K562 (cell line): Measurements from ENCODE around the gene TFCP2L1. TPM values are rescaled to one million over a fixed set of nuclear protein-coding genes. Genes with fewer than 3 reads are reported as not detected.

ENCODE experiments used
- ATAC-seq: fragments of 200-7000 bp; cut with Tn5 transposase; 3 replicates; pipeline ENCODE4 v1.9.1; 2020; ENCODE audit warnings: moderate library complexity
- BruUV-seq: library from RNA; stranded (reverse); fragments of 400-500 nt; replicated peaks from 2 replicates; lab custom pipeline; 2021; lab: Mats Ljungman, UMichigan
- CTCF ChIA-PET: fragments of 300-600 bp; formaldehyde crosslinking; extraction: SDS; loops from one replicate; lab custom pipeline; 2021; ENCODE audit warnings: low intra/inter-chr PET ratio; lab: Yijun Ruan, JAX
- POLR2A ChIA-PET: fragments of 300-600, 350-650 bp; sonication (Branson Sonifier 250); formaldehyde crosslinking; extraction: SDS; loops from one replicate; lab custom pipeline; 2021; ENCODE audit warnings: antibody characterized with exemption, inconsistent platforms; lab: Yijun Ruan, JAX
- DNase-seq, 4 experiments: peaks; one replicate each; pipeline versions ENCODE4 v3.0.0 to v3.0.0-alpha.2; 2011 to 2018; ENCODE audit warnings: low spot score in 3 of 4, mixed read lengths in 3 of 4; ENCODE audit errors: extremely low read depth in 1 of 4
- FAIRE-seq: peaks from 2 replicates; lab custom pipeline; 2011; peaks lifted over from hg19 to GRCh38; lab: Jason Lieb, UNC
- H2AFZ ChIP-seq: 2 replicates; pipeline ENCODE4 v1.6.0; 2011; ENCODE audit warnings: low read depth, low read length, control low read depth, inconsistent platforms
- H3K27ac ChIP-seq: fragments of 200-600 bp; 3 replicates; pipeline ENCODE4 v1.8.0; 2011; ENCODE audit warnings: low read depth, mild to moderate bottlenecking, control low read depth, inconsistent platforms, low read length, moderate library complexity, mixed read lengths; ENCODE audit errors: extremely low read depth
- H3K27me3 ChIP-seq, 2 experiments: fragments of 300-600 bp in 1 of 2; 2 replicates in 1 of 2; 3 replicates in 1 of 2; pipeline versions ENCODE4 v1.6.0 to v1.8.0; 2011; ENCODE audit warnings: inconsistent platforms in 2 of 2, low read length in 2 of 2, mild to moderate bottlenecking in 1 of 2, mixed read lengths in 1 of 2, moderate library complexity in 1 of 2; ENCODE audit not compliant: control insufficient read depth in 2 of 2, insufficient read depth in 2 of 2
- H3K36me3 ChIP-seq: fragments of 300-600 bp; 3 replicates; pipeline ENCODE4 v1.8.0; 2011; ENCODE audit warnings: mild to moderate bottlenecking, low read length, inconsistent platforms; ENCODE audit not compliant: control insufficient read depth, insufficient read depth
- H3K4me1 ChIP-seq, 2 experiments: fragments of 200-600 bp in 1 of 2; replicated peaks in 1 of 2; 2 replicates in 1 of 2; 3 replicates in 1 of 2; pipeline versions ENCODE4 v1.5.1 to v1.8.0; 2011; ENCODE audit warnings: inconsistent platforms in 2 of 2, low read length in 2 of 2, mild to moderate bottlenecking in 1 of 2, mixed read lengths in 1 of 2, moderate library complexity in 1 of 2; ENCODE audit not compliant: control insufficient read depth in 2 of 2, insufficient read depth in 2 of 2
- H3K4me2 ChIP-seq: 2 replicates; pipeline ENCODE4 v1.6.1; 2011; ENCODE audit warnings: low read length, control low read depth, inconsistent platforms, mixed read lengths; ENCODE audit not compliant: insufficient read depth
- H3K4me3 ChIP-seq: fragments of 200-600 bp; sonication (generic), shearing (Covaris generic); 2 replicates; pipeline ENCODE4 v1.5.1; 2016; ENCODE audit warnings: control low read depth, inconsistent platforms
- H3K79me2 ChIP-seq: fragments of 200-600 bp; 3 replicates; pipeline ENCODE4 v1.8.0; 2011; ENCODE audit warnings: low read length, inconsistent platforms; ENCODE audit not compliant: control insufficient read depth, insufficient read depth
- H3K9ac ChIP-seq, 2 experiments: 2 replicates each; pipeline versions ENCODE4 v1.6.0 to v1.6.1; 2011; ENCODE audit warnings: low read depth in 2 of 2, low read length in 2 of 2, control low read depth in 1 of 2, inconsistent platforms in 1 of 2, mild to moderate bottlenecking in 1 of 2, mixed read lengths in 1 of 2; ENCODE audit not compliant: insufficient read depth in 1 of 2
- H3K9me1 ChIP-seq: one replicate; pipeline ENCODE4 v1.6.0; 2011; ENCODE audit warnings: inconsistent platforms, mild to moderate bottlenecking, low read length, moderate library complexity; ENCODE audit not compliant: control insufficient read depth, insufficient read depth
- H3K9me3 ChIP-seq: replicated peaks from 2 replicates; pipeline ENCODE4 v1.5.1; 2011; ENCODE audit warnings: low read depth, low read length, inconsistent platforms; ENCODE audit not compliant: control insufficient read depth, insufficient read depth
- H4K20me1 ChIP-seq: replicated peaks from 2 replicates; pipeline ENCODE4 v1.6.1; 2011; ENCODE audit warnings: low read length, inconsistent platforms, mixed read lengths; ENCODE audit not compliant: control insufficient read depth, insufficient read depth
- CHD4 ChIP-seq: fragments of 200-600 bp; sonication (generic); IDR thresholded peaks from 3 replicates; pipeline ENCODE4 v1.6.1; 2012; ENCODE audit warnings: low read depth, mild to moderate bottlenecking, mixed read lengths, low read length, inconsistent platforms; ENCODE audit not compliant: insufficient read depth, insufficient replicate concordance, poor library complexity, severe bottlenecking
- HLTF ChIP-seq: fragments of 450-650 bp; IDR thresholded peaks from 2 replicates; pipeline ENCODE4 v1.6.1; 2016
- SIN3A ChIP-seq, 2 experiments: fragments of 150-350 bp in 1 of 2; IDR thresholded peaks; 2 replicates each; pipeline ENCODE4 v1.6.1; 2011 to 2016; ENCODE audit warnings: borderline replicate concordance in 2 of 2, low read depth in 2 of 2, low read length in 2 of 2, mild to moderate bottlenecking in 2 of 2, moderate library complexity in 2 of 2; ENCODE audit not compliant: control insufficient read depth in 1 of 2
- YY1 ChIP-seq, 3 experiments: IDR thresholded peaks; 2 replicates each; pipeline ENCODE4 v1.6.1; 2011; ENCODE audit warnings: low read length in 2 of 3, mild to moderate bottlenecking in 2 of 3, moderate library complexity in 2 of 3, borderline replicate concordance in 1 of 3, control low read depth in 1 of 3, low read depth in 1 of 3; ENCODE audit not compliant: insufficient read depth in 3 of 3, insufficient replicate concordance in 2 of 3, control insufficient read depth in 1 of 3, insufficient read length in 1 of 3; ENCODE audit errors: extremely low read depth in 1 of 3
- ZEB2 ChIP-seq: fragments of 450-650 bp; IDR thresholded peaks from 2 replicates; pipeline ENCODE4 v1.6.1; 2016
- WGBS: fragments of 100-300 bp; shearing (Covaris generic); methylation state at CpG from one replicate; pipeline ENCODE4 v1.1.6; 2016; ENCODE audit warnings: low coverage, mixed read lengths; ENCODE audit not compliant: insufficient coverage; ENCODE audit errors: missing lambda C conversion rate; 5-methylcytosine and 5-hydroxymethylcytosine counted together
- in situ Hi-C: fragments of 300-500 bp; cut with MboI; formaldehyde crosslinking; loops from 4 replicates; pipeline ENCODE4 v1.15.0; 2018; ENCODE audit warnings: inconsistent platforms, mixed read lengths
- intact Hi-C: fragments of 100-400 bp; cut with micrococcal nuclease; formaldehyde crosslinking; loops from 2 replicates; pipeline ENCODE4 v1.14.2; 2022
- polyA plus RNA-seq, 8 experiments: library from polyadenylated mRNA; depleted of rRNA in 4 of 8; stranded (reverse) in 5 of 8; unstranded in 3 of 8; fragments of >200 nt; fragmentation: Nextera tagmentation in 2 of 8; fragmentation: Illumina TruSeq in 1 of 8; extraction: Ambion mirVana in 2 of 8; extraction: Trizol in 1 of 8; gene quantifications; 2 replicates each; pipeline versions ENCODE4 v1.2.1 to v1.2.3, GENCODE V29; 2011 to 2014; ENCODE audit warnings: inconsistent platforms in 1 of 8, missing spikeins in 1 of 8
- total RNA-seq, 7 experiments: library from RNA; depleted of rRNA in 6 of 7; stranded (reverse); fragments of >200 nt in 6 of 7; fragmentation: Illumina TruSeq in 2 of 7; extraction: Trizol in 2 of 7; gene quantifications; 2 replicates each; pipeline versions ENCODE4 v1.2.1 to v1.2.3, GENCODE V29; 2011 to 2021; ENCODE audit warnings: low replicate concordance in 1 of 7
- TF ChIP-seq, protein P1 (sequence below): fragments of 450-650 bp; formaldehyde crosslinking; IDR thresholded peaks from 2 replicates; pipeline ENCODE4 v1.4.0; 2022; ENCODE audit warnings: missing genetic modification characterization
- TF ChIP-seq, protein P2 (sequence below): IDR thresholded peaks from 2 replicates; pipeline ENCODE4 v1.6.1; 2012; ENCODE audit warnings: low read depth, low read length, improper control_type of control experiment, borderline replicate concordance
- TF ChIP-seq, protein P3 (sequence below): fragments of 450-650 bp; IDR thresholded peaks from 2 replicates; pipeline ENCODE4 v1.6.1; 2016; ENCODE audit warnings: mild to moderate bottlenecking

The TFCP2L1 gene
- total and polyA plus RNA-seq, 9 of the 15 experiments (the other 6 are each of a cell fraction or from before 2014, with no cell fraction given) = 0.08 to 1.00 (median 0.42) TPM

DNA sequence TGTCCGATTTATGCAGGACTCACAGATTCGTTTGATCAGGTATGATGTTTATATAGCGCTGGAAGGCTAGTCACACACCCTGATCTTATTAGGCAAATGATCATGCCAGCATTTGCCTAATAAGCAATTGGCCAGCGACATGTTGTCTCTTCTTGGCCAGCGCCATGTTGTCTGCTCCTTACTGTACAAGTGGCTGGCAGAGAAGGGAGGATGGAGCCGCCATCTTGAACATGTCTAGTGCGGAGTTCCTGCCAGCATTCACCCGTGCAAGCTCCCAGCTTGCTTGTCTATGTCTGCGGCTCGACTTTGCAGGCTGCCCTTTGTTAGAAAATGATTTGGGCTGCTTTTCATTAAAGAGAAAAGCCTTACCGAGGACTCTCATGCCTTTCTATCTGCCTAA lies 106.3 kb downstream of the TFCP2L1 start:
- CTCF ChIA-PET = no interaction called here
- H3K36me3 ChIP-seq = no peaks in the 10 kb centered on the region
- H3K27ac ChIP-seq = no peak overlapping the region
- ATAC-seq = no peak
- in situ Hi-C loops = no loop called here
- no peak for FAIRE-seq
- peak overlapping the region; percentile 42; the same call in 1 of the 2 replicates for H3K4me2 ChIP-seq
- TF ChIP-seq HLTF (no peak), YY1 (IDR thresholded peaks at IDR 0.05; ENCODE audit: borderline replicate concordance in 1 of 3, control insufficient read depth in 1 of 3, extremely low read depth in 1 of 3, insufficient read depth in 3 of 3, insufficient read length in 1 of 3, insufficient replicate concordance in 2 of 3, low read depth in 1 of 3, low read length in 2 of 3) (peak in 2 of 3 experiments; percentile 29 to 81)
- TF ChIP-seq, all 486 proteins: peak for 1
- H3K27me3 ChIP-seq = peaks cover 22 to 42% of the 10 kb centered on the region in 2 experiments
- no peaks in the 10 kb centered on the region for H3K79me2 ChIP-seq
- H3K4me3 ChIP-seq = no peak overlapping the region
- BruUV-seq = no TSS peak
- H3K4me1 ChIP-seq = no peaks in the 10 kb centered on the region; a peak in 1 of 5 replicates
- H3K9me3 ChIP-seq = no peaks in the 10 kb centered on the region
- WGBS = 2% methylated on average over 11 of the region's 11 CpGs
- no peaks in the 10 kb centered on the region for H3K9me1 ChIP-seq
- intact Hi-C loops = no loop called here
- POLR2A ChIA-PET = no interaction called here
- no peak for DNase-seq
- peak overlapping the region; percentile 74 for H2AFZ ChIP-seq
- H3K9ac ChIP-seq = no peak overlapping the region
- no peaks in the 10 kb centered on the region for H4K20me1 ChIP-seq

DNA sequence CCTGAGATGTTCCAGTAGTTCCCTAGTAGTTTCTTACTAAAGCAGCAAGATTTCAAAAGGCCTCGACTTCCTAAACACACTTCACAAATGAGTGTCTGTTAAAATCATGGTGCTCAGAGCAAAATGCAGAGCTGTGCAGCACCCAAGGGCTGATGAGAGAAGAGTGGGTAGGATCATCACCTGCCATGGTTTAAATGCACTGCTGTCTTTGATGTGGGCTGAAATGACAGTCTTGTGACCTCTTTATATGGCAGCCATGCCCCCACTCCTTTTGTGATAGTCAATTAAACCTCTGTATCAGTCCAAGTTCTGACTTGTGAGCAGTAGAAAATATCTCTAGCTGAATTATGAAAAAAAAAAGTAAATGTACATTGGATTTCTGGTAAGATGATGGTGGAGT lies 107.1 kb downstream of the TFCP2L1 start:
- in situ Hi-C loops (no loop called here), intact Hi-C loops (no loop called here)
- FAIRE-seq (no peak), DNase-seq (no peak), ATAC-seq (no peak)
- Histone ChIP-seq H3K9ac (no peak overlapping the region), H3K36me3 (no peaks in the 10 kb centered on the region), H3K27ac (no peak overlapping the region), H3K79me2 (no peaks in the 10 kb centered on the region), H3K4me1 (no peaks in the 10 kb centered on the region; a peak in 1 of 5 replicates), H3K27me3 (peaks cover 27 to 50% of the 10 kb centered on the region in 2 experiments), H3K9me3 (no peaks in the 10 kb centered on the region), H2AFZ (no peak overlapping the region), H3K9me1 (no peaks in the 10 kb centered on the region), H3K4me2 (no peak overlapping the region), H3K4me3 (no peak overlapping the region), H4K20me1 (no peaks in the 10 kb centered on the region)
- ChIA-PET CTCF (no interaction called here), POLR2A (no interaction called here)
- BruUV-seq = no TSS peak
- WGBS = 0% methylated on average over 1 of the region's 1 CpG
- TF ChIP-seq, protein P1, sequence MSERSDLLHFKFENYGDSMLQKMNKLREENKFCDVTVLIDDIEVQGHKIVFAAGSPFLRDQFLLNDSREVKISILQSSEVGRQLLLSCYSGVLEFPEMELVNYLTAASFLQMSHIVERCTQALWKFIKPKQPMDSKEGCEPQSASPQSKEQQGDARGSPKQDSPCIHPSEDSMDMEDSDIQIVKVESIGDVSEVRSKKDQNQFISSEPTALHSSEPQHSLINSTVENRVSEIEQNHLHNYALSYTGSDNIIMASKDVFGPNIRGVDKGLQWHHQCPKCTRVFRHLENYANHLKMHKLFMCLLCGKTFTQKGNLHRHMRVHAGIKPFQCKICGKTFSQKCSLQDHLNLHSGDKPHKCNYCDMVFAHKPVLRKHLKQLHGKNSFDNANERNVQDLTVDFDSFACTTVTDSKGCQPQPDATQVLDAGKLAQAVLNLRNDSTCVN (CRISPR knock-in tag) = no peak
- TF ChIP-seq ZEB2 = no peak
- no peak for TF ChIP-seq CHD4
- TF ChIP-seq, protein P2, sequence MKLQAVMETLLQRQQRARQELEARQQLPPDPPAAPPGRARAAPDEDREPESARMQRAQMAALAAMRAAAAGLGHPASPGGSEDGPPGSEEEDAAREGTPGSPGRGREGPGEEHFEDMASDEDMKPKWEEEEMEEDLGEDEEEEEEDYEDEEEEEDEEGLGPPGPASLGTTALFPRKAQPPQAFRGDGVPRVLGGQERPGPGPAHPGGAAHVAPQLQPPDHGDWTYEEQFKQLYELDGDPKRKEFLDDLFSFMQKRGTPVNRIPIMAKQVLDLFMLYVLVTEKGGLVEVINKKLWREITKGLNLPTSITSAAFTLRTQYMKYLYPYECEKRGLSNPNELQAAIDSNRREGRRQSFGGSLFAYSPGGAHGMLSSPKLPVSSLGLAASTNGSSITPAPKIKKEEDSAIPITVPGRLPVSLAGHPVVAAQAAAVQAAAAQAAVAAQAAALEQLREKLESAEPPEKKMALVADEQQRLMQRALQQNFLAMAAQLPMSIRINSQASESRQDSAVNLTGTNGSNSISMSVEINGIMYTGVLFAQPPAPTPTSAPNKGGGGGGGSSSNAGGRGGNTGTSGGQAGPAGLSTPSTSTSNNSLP = no peak
- TF ChIP-seq, protein P3, sequence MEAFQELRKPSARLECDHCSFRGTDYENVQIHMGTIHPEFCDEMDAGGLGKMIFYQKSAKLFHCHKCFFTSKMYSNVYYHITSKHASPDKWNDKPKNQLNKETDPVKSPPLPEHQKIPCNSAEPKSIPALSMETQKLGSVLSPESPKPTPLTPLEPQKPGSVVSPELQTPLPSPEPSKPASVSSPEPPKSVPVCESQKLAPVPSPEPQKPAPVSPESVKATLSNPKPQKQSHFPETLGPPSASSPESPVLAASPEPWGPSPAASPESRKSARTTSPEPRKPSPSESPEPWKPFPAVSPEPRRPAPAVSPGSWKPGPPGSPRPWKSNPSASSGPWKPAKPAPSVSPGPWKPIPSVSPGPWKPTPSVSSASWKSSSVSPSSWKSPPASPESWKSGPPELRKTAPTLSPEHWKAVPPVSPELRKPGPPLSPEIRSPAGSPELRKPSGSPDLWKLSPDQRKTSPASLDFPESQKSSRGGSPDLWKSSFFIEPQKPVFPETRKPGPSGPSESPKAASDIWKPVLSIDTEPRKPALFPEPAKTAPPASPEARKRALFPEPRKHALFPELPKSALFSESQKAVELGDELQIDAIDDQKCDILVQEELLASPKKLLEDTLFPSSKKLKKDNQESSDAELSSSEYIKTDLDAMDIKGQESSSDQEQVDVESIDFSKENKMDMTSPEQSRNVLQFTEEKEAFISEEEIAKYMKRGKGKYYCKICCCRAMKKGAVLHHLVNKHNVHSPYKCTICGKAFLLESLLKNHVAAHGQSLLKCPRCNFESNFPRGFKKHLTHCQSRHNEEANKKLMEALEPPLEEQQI = no peak
- no peak for TF ChIP-seq SIN3A (IDR thresholded peaks at IDR 0.05; ENCODE audit: borderline replicate concordance in 2 of 2, control insufficient read depth in 1 of 2, low read depth in 2 of 2, low read length in 2 of 2)
